ENCODE measurements around the gene ZNF552. TPM values are rescaled to one million over a fixed set of nuclear protein-coding genes. Genes with fewer than 3 reads are reported as not detected.
"Not testable (repeated sequence)": the region's sequence is repeated elsewhere in the genome, so short reads cannot be mapped to it uniquely, and the experiment has no call there.

ZNF552 gene
- 1 to 10 TPM; 4.4 to 6.7 (median 5.2) TPM for polyA plus RNA-seq

DNA sequence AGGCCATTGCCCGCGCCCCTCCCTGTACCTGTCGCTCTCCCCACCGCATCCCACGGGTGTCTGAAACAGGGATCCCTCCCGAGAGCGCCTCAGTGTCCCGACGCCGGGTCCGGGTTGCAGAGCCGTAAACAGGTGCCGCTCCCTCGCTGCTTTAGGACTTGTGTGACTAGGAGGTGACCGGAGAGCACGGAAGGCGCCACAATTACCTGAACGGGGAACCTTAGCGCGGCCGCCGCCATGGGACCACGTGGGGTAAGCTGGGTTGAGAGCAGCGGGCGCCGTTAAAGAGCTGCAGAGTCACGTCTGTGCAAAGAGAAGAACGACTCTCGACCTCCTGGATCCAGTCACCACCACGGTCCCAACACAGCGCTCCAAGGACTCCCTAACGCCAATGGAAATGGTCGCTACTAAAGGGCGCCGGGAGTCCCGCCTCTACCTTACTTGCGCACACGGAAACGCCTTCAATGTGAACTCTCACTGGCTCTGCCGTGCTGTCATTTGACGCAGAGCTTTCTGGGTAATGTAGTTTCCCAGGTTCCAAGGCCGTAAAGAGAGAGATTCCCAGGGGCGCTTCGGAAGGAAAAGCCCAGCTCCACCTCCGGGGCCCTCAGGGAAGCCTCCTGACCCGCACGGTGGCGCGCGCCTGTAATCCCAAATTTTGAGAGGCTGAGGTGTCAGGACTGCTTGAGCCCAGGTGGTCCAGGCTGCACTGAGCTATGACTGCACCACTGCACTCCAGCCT lies at the start of gene ZNF552:
ZNF552 (minus strand) TSS at position 409 of the 742 bp plus-strand sequence; CDS start at position 239, 170 bp downstream.
- H3K4me3 Mint-ChIP-seq: peak within 1 kb of the TSS; percentile 97 to 98 (median 97)
- DNase-seq: peak; percentile 72 to 75 (median 73)
- no peaks in the 10 kb centered on the region for H3K9me3 Mint-ChIP-seq
- peaks cover 2 to 7% (median 3%) of the 10 kb centered on the region in 3 donors for H3K27me3 Mint-ChIP-seq (ENCODE audit: low read depth in 3 of 3)
- peaks cover 41 to 54% of the 10 kb centered on the region in 2 donors for H3K4me1 Mint-ChIP-seq
- peaks cover 1 to 5% (median 3%) of the 10 kb centered on the region in 3 donors for H3K36me3 Mint-ChIP-seq
- peak within 1 kb of the TSS; percentile 91 to 97 (median 95) for H3K27ac Mint-ChIP-seq

DNA sequence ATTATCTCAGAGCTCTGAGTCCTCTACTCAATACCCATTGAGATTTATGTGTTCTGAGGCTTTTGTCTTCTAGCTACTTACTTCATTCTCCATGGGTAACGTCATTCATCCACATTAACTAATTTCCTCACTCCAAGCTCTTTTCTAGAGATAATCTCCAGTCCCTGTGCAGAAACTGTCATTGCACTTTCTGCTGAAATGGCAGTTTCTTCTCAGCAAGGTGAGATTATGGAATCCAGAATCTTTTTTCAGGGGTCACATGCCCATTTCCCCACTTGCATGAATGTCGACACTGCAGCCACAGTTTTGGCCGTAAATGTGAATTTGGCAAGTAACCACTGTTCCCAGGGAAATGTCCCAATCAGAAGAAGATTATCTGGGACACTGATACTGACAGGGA lies 47.6 kb upstream of the ZNF552 start:
- not testable (repeated sequence) for H3K27me3 Mint-ChIP-seq (ENCODE audit: low read depth in 3 of 3); H3K4me3 Mint-ChIP-seq; H3K4me1 Mint-ChIP-seq; DNase-seq; H3K27ac Mint-ChIP-seq
- H3K9me3 Mint-ChIP-seq: peaks cover 3 to 77% (median 41%) of the 10 kb centered on the region in 6 donors
- H3K36me3 Mint-ChIP-seq: peaks cover 60 to 86% (median 76%) of the 10 kb centered on the region in 3 donors

DNA sequence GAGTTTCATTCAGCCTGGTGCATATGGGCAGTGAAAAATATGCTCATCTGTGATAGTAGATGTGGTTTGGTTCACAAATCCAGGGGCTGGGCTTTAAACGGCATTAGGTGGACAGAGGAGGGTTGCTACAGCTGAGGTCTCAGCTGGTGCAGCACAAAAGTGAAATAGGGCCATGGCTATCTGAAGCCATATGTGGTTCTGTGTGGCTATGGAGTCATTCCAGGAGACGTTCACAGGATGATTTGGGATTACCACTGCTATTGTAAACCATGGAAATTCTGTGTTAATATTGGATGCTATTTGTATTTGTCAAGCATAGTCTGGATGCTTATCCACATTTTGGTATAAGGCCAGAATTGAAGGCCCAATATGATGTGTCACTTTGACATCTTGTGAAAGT lies 39.4 kb upstream of the ZNF552 start:
- not testable (repeated sequence) for H3K4me3 Mint-ChIP-seq; H3K27ac Mint-ChIP-seq; DNase-seq; H3K27me3 Mint-ChIP-seq (ENCODE audit: low read depth in 3 of 3)
- H3K4me1 Mint-ChIP-seq: peaks cover 37 to 45% of the 10 kb centered on the region in 2 donors
- peaks cover 0 to 17% (median 2%) of the 10 kb centered on the region in 6 donors for H3K9me3 Mint-ChIP-seq
- H3K36me3 Mint-ChIP-seq: peaks cover 33 to 44% (median 40%) of the 10 kb centered on the region in 3 donors

DNA sequence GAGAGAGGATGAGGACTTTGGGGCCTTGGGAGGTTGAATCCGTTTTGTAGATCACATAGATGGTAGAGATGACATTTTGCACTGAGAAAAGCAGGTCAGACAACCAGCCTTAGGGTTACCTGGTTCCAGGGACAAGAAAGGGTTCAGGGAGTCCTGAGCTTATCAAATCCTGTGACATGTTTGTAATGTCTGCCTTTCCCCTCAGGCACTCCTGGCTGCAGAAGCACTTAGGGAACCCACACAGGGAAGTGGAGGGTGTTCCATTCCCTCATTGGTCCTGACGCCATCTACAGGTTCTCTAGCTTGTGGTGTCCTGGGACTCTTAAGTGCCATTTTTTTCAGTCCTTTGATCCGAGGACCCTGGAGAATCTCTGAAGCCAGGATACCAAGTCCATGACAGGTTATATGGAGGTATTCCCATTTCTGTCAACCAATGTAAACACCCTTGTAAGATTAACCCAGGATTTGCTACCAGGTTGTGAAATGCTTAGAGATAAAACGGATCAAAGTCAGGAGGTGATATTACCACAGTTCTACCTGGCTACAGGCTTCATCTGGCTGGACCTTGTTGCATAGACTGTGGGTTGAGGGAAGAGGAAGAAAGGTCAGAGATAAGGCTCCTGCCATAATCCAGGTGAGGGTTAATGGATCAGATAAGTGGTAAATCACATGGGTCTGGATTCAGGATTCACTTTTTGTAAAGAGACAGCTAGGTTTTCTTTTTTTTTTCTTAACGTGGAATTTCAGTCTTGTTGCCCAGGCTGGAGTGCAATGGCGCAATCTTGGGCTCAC lies 37.3 kb upstream of the ZNF552 start:
- peaks cover 25 to 31% (median 25%) of the 10 kb centered on the region in 3 donors for H3K36me3 Mint-ChIP-seq
- not testable (repeated sequence) for H3K9me3 Mint-ChIP-seq; DNase-seq; H3K27me3 Mint-ChIP-seq (ENCODE audit: low read depth in 3 of 3)
- H3K27ac Mint-ChIP-seq: peak overlapping the region in 5 of 6 donors; percentile 17 to 96 (median 66)
- peaks cover 38 to 42% of the 10 kb centered on the region in 2 donors for H3K4me1 Mint-ChIP-seq
- peak overlapping the region in 4 of 5 donors; percentile 15 to 97 (median 62) for H3K4me3 Mint-ChIP-seq

DNA sequence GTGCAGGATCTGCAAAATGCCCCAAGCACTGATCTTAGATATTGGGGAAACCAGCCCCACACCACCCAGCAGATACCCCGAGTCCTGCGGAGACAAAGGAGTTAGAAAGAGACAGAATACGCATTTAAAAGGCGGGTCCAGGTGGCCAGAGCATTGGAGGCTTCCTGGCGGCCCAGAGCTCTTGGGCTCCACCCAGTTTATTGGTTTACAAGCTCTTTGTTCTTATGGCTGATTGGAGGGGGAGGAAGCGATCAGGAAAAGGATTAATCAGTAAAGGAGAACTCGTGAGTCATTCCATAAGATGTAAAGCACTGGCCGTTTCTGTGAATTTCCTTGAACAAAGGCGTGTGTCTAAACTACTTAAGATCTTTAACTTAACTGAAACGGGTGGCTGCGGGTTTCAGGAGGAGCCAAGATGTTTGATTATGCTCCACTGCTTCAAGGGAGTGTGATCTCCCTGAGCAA lies 35.9 kb upstream of the ZNF552 start:
- peaks cover 0 to 5% (median 3%) of the 10 kb centered on the region in 3 donors for H3K27me3 Mint-ChIP-seq (ENCODE audit: low read depth in 3 of 3)
- H3K9me3 Mint-ChIP-seq: peaks cover 0 to 6% (median 0%) of the 10 kb centered on the region in 6 donors
- peak overlapping the region; percentile 94 to 98 (median 96) for H3K27ac Mint-ChIP-seq
- DNase-seq: no peak
- H3K4me3 Mint-ChIP-seq: peak overlapping the region; percentile 90 to 97 (median 94)
- H3K36me3 Mint-ChIP-seq: peaks cover 17 to 19% (median 18%) of the 10 kb centered on the region in 3 donors
- H3K4me1 Mint-ChIP-seq: peaks cover 36 to 37% of the 10 kb centered on the region in 2 donors

DNA sequence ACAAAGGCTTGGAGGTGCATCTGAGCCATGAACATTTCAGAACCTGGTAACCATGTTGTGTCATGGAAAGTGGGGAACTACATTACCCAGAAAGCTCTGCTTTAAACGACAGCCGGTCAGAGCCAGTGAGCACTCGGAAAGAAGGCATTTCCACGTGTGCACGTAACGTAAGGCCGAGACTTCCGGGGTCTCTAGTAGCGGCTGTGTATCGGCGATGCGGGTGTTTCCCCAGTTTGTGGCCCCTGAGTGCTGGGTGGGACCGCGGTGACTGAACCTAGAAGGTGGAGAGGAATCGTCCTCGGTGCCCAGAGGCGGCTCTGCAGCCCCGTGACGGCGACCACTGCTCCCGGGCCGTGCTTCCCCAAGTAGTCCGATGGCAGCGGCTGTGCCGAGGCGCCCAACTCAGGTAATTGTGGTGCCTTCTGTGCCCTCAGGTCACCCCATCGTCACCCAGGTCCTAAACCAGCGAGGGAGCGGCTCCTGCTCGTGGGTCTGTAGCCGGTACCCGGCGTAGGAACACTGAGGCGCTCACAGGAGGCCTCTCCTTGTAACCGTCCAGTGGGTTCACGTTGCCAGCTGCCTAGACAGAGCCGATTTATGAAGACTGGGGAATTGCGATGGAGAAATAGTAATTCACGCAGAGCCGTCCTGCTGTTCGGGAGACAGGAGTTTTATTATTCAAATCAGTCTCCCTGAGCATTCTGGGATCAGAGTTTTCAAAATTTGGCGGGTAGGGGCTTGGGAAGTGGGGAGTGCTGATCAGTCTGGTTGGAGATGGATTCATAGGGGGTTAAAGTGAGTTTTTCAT lies 35.2 kb upstream of the ZNF552 start, which contains the start of gene ZNF587:
ZNF587 (plus strand) TSS at position 194 of the 808 bp plus-strand sequence; CDS start at position 374, 180 bp downstream.
- peak within 1 kb of the TSS; percentile 94 to 98 (median 96) for H3K27ac Mint-ChIP-seq
- H3K4me3 Mint-ChIP-seq: peak within 1 kb of the TSS; percentile 90 to 97 (median 94)
- H3K9me3 Mint-ChIP-seq; H3K27me3 Mint-ChIP-seq (ENCODE audit: low read depth in 3 of 3): not testable (repeated sequence)
- H3K36me3 Mint-ChIP-seq: peaks cover 12 to 14% (median 12%) of the 10 kb centered on the region in 3 donors
- DNase-seq: peak; percentile 84 to 86 (median 86)
- H3K4me1 Mint-ChIP-seq: peaks cover 36 to 37% of the 10 kb centered on the region in 2 donors

DNA sequence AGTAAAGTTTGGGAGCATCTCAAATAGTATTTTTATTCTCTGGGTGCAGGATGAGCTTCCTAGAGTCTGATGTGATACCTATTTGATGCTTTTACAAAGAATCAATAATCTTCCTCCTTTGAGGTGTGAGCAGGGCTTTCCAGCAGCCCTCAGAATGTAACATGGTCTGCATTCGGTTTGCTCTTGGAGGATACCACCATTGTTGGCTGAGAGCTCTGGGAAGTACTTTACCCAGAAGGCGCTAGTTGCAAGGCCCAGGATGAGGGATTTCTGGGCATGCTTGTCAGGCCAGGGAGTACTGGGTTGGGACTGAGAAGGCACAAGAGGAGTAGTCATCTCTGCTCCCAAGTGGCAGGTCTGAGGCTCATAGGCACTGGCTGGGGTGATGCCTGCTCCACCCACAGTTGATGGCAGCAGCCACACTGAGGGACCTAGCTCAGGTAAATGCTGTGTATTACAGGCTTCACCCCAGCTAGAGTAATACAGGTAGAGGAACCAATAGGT lies 34.5 kb upstream of the ZNF552 start:
- Mint-ChIP-seq H3K4me3 (peak overlapping the region; percentile 29 to 97 (median 93)), H3K36me3 (peaks cover 12 to 14% (median 12%) of the 10 kb centered on the region in 3 donors), H3K4me1 (peaks cover 36 to 37% of the 10 kb centered on the region in 2 donors), H3K27ac (peak overlapping the region; percentile 94 to 98 (median 96))
- not testable (repeated sequence) for H3K27me3 Mint-ChIP-seq (ENCODE audit: low read depth in 3 of 3); DNase-seq; H3K9me3 Mint-ChIP-seq

DNA sequence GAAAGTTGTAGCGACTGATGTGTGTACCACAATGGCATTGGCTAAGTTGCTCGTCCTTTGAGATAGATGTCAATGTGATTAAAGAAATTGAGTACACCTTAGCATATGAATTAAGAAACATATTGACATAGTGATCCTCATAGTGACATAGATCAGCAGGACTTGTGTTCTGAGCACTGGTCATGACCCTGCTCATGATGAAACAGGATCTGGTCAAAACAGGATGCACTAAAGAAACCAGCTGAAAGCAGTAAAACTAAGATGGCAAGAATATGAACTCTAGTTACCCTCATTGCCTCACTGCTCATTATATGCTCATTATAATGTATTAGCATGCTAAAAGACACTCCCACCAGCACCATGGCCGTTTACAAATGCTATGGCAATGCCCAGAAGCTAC lies 32.5 kb upstream of the ZNF552 start:
- not testable (repeated sequence) for H3K4me3 Mint-ChIP-seq; DNase-seq; H3K36me3 Mint-ChIP-seq; H3K27ac Mint-ChIP-seq; H3K27me3 Mint-ChIP-seq (ENCODE audit: low read depth in 3 of 3); H3K9me3 Mint-ChIP-seq
- H3K4me1 Mint-ChIP-seq: peaks cover 29 to 30% of the 10 kb centered on the region in 2 donors

DNA sequence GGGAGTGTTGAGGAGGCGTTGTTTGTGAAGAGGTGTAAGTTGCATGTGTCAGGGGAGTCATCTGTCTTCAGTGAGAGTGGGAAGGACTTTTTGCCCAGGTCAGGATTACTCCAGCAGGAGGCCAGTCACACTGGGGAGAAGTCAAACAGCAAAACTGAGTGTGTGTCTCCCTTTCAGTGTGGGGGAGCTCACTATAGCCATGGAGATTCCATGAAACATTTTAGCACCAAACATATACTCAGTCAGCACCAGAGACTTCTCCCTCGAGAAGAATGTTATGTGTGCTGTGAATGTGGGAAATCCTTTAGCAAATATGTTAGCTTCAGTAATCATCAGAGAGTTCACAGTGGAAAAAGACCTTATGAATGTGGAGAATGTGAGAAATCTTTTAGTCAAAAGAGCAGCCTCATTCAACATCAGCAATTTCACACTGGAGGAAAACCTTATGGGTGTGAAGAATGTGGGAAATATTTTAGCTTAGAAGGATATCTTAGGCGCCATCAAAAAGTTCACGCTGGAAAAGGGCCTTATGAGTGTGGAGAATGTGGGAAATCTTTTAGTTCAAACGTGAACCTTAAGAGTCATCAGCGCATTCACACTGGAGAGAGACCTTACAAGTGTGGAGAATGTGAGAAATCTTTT lies 26.5 kb upstream of the ZNF552 start:
- H3K27ac Mint-ChIP-seq: no peak overlapping the region

DNA sequence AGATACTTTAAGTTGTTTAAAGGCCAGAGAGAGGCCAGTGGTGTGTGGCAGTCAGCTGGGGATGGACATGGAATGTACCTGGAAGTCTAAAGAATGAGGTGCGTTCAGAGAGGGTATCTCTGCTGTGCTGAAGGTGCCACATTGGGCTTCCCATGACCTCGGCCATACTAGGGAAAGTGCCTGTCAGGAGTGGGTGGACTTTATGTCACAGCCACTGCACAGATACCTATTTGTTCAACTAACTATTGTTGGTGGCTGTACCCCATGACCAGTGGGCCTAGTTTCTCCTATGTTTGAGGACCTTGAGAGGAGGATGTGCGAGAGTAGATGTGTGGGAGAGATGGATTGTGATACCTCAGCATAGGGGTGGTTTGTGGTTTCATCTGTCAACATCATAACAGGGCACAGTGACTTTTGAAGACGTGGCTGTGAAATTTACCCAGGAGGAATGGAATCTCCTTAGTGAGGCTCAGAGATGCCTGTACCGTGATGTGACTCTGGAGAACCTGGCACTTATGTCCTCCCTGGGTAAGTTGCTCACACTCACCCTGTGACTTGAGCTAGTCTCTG lies 24.0 kb upstream of the ZNF552 start:
- not testable (repeated sequence) for H3K4me3 Mint-ChIP-seq; H3K36me3 Mint-ChIP-seq; H3K9me3 Mint-ChIP-seq; DNase-seq; H3K27me3 Mint-ChIP-seq (ENCODE audit: low read depth in 3 of 3)
- peak overlapping the region in 5 of 6 donors; percentile 5 to 73 (median 49) for H3K27ac Mint-ChIP-seq
- H3K4me1 Mint-ChIP-seq: peaks cover 15 to 19% of the 10 kb centered on the region in 2 donors

More for the DNA sequence above, 26.5 kb upstream of the ZNF552 start:
- no peak for DNase-seq
- Mint-ChIP-seq H3K27me3 (ENCODE audit: low read depth in 3 of 3) (no peaks in the 10 kb centered on the region), H3K36me3 (peaks cover 0 to 3% (median 3%) of the 10 kb centered on the region in 3 donors), H3K9me3 (no peaks in the 10 kb centered on the region), H3K4me3 (no peak overlapping the region), H3K4me1 (peaks cover 15 to 19% of the 10 kb centered on the region in 2 donors)

DNA sequence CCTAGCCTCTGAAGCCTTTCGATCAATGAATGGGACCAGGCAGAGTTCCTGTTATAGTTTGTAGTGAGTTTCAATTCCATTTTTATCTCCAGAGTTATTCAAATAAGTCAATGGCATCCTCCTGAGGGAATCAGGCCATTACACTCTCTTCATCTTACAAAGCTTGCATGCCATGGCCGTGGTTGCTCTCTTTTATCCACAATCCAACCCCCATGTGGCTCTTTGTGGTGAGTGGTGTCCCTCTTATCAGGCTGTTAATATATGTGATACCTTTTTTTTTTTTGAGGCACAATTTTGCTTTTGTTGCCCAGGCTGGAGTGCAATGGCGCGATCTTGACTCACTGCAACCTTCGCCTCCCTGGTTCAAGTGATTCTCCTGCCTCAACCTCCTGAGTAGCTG lies 22.3 kb upstream of the ZNF552 start:
- not testable (repeated sequence) for H3K27me3 Mint-ChIP-seq (ENCODE audit: low read depth in 3 of 3); H3K27ac Mint-ChIP-seq; H3K4me3 Mint-ChIP-seq; H3K9me3 Mint-ChIP-seq; DNase-seq; H3K36me3 Mint-ChIP-seq
- peaks cover 18 to 24% of the 10 kb centered on the region in 2 donors for H3K4me1 Mint-ChIP-seq

DNA sequence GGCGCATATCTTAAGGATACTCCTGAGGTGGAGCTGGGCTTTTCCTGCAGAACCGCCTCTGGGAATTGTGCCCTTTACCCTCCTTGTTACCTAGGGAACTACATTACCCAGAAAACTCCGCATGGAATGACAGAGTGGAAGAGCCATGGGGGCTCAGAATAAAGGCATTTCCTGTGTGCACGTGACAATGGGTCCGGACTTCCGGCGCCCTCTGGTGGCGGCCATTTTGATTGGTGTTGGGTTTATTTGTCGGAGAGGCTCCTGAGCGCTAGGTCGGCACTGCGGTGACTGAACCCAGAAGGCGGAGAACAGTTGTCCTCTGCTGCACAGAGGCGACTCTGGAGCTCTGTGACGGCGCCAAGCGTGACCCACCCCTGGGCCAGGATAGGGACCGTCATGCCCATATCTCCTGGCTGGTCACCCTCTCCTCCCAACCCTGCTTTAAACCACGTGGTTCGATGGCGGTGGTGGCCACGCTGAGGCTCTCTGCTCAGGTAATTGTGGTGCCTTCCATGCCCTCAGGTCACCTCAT lies 15.4 kb upstream of the ZNF552 start, which contains the start of gene ZNF587B:
ZNF587B (plus strand) TSS at position 229 of the 532 bp plus-strand sequence; CDS start at position 459, 230 bp downstream.
- peak within 1 kb of the TSS in 4 of 6 donors; percentile 7 to 72 (median 30) for H3K27ac Mint-ChIP-seq
- H3K4me3 Mint-ChIP-seq: no peak within 1 kb of the TSS
- DNase-seq: peak in 2 of 3 donors; percentile 19 to 35
- H3K9me3 Mint-ChIP-seq: no peaks in the 10 kb centered on the region
- peaks cover 17 to 31% of the 10 kb centered on the region in 2 donors for H3K4me1 Mint-ChIP-seq
- peaks cover 4 to 12% (median 5%) of the 10 kb centered on the region in 3 donors for H3K36me3 Mint-ChIP-seq
- peaks cover 0 to 3% (median 0%) of the 10 kb centered on the region in 3 donors for H3K27me3 Mint-ChIP-seq (ENCODE audit: low read depth in 3 of 3)
